Measurements from ENCODE around the gene LCN2.
"Not testable (repeated sequence)": the region's sequence is repeated elsewhere in the genome, so short reads cannot be mapped to it uniquely, and the experiment has no call there.

The LCN2 gene

DNA sequence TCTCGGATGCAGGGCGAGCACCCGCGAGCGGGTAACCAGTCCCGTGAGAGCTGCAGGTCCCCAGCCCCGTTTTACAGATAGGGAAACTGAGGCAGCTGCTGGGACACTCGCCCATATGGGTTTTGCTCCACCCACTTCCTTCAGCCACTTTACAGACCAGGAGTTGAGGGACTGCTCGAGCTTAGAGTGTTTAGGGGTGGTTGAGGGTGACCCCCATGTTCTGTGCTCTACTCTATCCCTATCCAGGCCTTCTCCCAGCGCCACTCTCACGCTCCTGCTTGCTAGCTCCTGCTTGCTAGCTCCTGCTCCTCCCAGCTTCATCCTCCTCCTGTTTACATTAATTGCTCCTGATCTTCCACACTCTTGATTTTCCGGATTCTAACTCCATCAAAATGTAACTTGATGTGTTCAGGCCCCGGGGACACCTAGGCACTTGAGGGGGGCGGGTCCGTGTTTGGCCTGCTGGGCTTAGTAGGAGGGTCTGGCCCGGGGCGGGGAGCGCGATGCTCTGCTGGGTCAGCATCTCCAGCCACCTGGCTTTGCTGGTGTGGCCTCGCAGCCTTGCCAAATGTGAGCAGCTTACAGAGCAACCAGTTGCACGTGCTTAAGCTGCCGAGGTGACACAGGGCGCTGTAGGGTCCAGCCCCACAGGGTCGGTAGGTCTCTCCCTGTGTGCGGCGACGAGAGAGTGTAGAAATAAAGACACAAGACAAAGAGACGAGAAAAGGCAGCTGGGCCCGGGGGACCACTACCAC lies 20.2 kb upstream of the LCN2 start:
- DNase-seq, result no peak

DNA sequence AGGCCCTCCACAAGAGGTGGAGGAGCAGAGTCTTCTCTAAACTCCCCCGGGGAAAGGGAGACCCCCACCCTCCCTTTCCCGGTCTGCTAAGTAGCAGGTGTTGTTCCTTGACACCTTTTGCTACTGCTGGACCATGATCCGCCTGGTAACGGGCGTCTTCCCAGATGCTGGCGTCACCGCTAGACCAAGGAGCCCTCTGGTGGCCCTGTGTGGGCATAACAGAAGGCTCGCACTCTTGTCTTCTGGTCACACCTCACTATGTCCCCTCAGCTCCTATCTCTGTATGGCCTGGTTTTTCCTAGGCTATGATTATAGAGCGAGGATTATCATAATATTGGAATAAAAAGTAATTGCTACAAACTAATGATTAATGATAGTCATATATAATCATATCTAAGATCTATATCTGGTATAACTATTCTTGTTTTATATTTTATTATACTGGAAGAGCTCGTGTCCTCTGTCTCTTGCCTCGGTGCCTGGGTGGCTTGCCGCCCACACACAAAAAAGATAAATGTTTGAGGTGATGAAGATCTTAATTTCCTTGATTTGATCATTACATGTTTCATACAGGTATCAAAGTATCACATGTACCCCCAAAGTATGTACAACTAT lies 19.2 kb upstream of the LCN2 start:
- DNase-seq, result not testable (repeated sequence)

DNA sequence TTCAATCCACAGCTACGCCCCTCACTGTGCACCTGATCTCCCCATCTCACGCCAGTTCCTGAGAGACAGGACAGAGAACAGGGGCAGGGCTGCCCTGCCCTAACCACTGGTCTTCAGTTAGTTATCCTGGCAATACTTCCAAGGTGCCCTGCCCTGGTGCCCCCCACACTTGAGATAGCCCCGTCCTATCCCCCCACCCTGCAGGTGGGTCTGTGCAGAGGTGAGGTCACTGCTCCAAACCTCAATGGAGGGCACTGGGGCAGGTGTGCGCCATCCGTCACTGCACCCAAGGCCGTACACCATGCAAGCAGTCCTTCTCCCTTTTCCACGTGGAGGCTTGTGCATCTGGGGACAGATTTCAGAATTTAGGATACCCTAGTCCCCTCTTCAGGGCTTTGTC lies 18.6 kb upstream of the LCN2 start:
- DNase-seq, result not testable (repeated sequence)

DNA sequence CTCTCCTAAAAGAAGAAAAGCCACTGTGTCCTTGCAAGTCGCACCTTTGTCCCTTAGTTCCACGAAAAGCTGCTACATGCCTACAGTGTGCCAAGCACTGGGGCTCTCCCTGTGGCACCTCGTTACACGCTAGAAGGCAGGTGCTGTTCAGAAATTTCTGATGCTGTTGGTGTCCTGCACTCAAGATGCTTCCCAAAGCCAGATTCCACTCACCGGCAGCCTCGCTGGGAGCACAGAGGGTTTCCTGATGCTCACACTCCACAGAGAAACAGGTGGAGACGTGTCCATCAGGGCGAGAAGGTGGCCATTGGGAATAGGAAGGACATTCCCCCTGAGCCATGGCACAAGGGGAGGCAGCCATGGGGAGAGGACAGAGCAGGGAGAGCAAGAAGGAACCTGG lies 17.9 kb upstream of the LCN2 start:
- not testable (repeated sequence) for DNase-seq

DNA sequence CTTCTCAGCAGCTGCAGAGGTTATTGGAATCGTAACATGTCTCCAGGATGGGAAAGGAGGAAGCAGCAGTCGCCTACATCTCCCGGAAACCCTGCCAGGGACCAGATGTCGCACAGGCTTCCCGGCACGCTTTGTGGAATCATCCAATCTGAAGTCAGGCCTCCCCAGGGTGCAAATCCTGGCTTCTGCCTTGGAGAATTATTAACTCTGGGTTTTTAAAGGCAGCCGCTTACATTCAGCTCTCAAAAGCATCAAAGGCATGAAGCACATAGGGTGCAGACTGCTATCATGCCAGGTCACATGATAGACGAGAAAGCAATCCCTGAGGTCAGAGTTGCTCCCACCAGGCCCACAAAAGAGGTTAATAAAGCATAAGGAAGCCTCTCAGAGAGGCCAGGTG lies 17.1 kb upstream of the LCN2 start:
- DNase-seq, result peak; percentile 75

DNA sequence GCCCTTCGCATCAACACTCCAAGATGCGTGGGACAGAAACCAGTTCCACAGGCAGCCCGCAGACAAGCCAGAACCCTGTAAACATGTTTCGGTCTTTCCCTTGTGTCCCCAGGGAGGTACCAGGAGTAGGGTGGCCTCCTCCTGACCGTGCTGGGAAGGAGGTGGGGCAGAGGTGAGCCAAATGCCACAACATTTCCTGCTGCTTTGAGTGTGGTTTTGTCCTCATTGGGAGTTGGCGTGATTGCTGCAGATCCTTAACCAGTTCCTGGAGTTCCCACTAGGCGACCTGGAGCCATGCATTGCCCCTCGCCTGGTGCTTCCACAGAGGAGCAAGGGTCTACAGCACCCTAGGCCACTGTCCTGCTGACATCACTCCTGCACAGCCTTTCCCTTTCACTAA lies 13.7 kb upstream of the LCN2 start:
- not testable (repeated sequence) for DNase-seq

DNA sequence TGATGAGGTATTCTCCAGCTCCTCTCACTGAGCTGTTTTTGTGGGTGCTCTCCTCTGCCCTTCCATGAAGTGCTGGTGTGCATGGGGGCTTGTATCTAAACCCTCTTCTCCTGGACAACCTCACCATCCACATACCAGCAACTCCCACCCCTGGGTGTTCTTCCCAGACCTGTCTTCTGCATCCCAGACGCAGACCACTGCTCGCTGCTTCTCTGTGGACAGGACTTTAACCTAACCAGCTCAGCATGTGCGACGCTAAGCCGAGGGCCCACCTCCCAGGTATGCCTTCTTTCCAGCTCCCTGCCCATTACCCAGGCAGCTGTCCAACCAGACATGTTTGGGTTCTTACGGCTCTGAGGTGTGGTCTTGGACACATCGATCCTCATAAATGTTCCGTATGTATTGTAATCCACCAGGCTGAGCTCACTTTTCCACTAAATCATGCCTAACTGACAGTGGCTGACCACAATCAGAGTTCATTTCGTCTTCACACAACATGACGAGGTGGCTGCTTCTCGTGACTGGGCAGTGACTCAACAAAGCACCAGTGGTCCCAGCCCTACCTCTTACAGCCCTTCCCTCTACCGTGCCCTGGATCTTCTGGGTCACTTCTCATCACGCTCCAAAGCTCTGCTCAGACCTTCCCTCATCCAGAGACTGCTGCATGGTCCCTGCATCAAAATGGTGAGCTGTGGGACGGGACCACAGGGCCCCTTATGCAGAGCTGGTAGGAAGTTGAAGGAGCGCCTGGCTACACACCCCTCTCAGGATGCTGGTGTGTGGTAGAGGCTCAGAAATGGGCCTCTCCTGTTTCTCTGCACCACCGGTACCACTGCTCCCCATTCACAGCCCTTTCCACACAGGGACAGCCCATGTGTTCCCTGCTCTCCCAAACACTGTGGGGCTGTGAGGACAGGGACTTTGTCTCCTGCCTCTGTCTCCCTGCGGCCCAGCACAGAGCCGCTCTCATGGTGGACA lies 12.1 kb upstream of the LCN2 start:
- DNase-seq, result no peak

DNA sequence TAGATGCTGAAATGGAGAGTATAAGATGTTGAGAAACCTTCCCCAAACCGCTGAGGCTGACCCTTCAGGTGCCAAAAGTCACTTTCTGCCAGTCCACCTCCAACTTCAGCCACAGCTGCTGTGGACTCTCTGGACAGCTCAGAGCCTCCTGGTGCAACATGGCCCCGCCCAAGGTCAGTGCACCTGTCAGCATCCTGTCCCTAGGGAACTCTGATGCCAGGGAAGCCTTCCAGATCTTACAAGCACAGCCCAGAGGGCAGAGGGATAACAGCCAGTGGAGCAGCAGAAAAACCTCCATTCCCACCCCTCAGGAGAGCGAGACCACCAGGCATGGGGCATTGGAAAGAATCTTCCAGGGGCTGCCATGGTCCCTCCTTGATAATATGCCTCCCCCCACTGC lies 11.3 kb upstream of the LCN2 start:
- DNase-seq, result no peak

DNA sequence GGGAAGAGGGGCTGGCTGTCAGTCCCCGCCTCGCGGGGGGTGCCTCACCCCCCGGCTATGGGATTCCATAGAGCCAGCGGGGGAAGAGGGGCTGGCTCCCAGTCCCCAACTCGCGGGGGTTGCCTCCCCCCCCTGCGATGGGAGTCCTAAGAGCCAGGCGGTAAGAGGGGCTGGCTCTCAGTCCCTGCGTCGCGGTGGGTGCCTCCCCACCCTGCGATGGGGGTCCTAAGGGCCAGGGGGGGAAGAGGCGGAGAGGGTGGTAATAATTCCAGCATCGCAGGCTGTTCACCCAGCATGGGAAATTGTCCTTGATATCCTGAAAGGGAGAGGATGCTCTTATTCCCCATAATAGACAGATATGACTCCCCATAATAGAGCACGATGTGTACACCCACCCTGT lies 9.6 kb upstream of the LCN2 start:
- no peak for DNase-seq

DNA sequence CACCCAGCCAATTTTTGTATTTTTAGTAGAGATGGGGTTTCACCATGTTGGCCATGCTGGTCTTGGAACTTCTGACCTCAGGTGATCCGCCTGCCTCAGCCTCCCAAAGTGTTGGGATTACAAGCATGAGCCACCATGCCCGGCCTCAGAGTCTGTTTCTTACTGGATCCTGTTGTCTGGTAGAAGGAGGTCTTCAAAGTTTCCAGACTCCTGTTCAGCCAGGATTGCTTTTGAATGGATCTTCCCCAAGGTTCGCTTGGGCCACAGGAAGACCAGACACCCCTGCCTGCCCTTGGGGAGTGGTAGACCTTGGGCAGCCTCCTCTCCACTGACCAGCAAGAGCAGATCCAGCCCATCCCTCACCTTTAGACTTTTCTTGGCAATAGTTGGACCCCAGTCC lies 7.6 kb upstream of the LCN2 start:
- no peak for DNase-seq

DNA sequence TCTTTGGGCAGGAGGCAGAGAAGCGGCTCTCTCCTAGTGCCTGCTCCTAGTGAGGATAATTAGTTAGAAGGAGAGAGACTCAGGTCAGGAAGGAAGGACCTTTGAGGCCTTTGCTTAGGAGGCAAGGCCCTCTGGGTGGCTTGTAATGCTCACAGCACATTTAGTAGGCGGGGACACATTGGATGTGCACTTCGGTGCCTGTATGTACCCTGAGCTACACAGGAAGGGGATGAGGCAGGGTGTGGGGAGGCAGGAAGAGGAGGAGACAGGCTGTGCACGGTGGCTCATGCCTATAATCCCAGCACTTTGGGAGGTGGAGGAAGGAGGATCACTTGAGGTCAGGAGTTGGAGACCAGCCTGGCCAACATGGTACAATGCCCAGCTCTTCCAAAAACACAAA lies 7.2 kb upstream of the LCN2 start:
- DNase-seq, result no peak

DNA sequence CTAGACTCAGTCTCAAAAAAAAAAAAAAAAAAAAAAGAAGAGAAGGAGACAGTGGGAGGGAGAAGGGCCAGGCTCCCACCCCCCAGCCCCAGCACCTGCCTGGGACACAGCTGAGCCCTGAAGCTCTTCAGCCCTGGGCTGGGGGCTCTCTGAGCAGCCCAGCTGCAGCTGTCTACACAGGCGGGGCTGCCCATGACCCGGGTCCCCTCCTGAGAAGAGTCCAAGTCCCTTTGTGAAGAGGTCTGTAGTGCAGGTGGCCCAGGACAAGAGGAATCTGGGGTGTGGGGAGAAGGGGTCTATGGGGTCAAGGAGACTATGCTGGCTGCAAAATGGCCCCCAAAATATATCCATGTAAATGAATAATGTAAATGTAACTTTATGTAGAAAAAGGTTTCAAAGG lies 6.7 kb upstream of the LCN2 start:
- DNase-seq, result no peak

DNA sequence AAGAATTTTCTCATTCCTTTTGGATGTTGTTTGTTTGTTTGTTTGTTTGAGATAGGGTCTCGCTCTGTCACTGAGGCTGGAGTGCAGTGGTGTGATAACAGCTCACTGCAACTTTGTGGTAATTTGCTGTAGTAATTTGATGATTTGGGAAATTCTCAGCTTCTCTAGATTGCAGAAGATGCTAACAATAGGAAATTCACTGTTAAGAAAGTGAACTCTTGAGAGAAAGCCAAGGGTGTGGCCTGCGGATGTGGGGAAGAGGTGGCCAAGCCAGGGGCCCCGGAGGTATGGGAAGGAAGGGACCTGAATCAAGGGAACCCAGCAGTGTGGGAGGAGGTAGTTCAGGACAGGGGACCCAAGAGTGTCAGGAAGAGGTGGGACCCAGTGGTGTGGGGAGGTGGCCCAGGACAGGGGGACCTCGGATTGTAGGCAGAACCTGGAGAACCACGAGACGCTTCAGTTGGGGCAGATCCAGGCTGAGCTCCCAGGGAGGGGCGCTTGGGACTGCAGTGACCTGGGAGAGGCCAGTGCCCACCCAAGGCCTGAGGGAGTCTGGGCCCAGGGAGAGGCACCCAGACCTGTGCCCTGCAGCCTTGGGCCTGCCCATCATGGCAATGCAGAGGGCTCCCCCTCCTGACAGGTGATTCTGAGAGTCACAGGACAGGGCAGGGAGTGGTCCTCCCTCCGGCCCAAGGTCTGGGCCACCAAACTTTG lies 5.6 kb upstream of the LCN2 start:
- DNase-seq, result no peak

DNA sequence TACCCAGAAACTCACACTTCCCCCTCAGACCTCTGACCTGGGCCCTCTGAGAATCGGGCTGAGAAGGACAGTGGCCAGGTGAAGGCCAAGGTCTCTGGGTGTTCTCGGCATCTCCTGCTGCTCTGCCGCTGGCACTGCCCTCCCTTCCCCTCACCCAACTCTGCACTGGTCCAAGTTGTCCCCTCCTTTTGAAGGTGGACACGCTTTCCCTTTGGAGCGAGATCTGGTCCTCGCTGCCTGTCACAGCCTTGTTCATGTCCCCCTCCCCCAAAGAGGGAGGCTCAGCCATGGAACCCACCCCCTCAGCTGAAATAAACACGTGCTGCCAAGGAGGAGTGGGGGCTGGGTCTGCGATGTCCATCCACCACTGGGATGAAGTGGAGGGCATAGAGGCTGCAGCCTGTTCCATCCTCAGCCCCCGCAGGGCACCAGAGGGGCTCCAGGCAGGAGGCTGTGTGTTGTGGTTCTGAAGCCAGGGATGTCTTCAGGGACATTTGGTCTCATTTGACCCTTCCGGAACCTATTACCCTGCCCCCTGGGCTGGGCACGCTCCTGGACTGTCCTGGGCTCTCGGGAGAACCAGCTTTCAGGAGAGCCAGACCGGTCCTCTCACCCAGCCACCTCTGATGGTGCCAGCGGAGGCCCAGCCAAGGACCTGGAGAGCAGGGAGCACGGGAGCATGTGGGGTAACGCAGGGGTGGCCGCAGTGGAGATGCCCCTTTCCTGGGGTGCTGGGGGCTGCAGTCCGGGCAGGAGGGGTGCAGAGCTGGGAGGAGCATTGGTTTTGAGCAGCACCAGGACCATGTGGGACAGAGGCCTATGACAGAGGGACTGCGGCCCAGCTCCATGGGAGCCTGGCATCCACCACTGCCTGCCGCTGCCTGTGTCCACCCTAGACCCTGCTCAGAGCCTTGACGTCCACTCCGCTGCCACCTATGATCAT lies 4.7 kb upstream of the LCN2 start:
- DNase-seq, result no peak

DNA sequence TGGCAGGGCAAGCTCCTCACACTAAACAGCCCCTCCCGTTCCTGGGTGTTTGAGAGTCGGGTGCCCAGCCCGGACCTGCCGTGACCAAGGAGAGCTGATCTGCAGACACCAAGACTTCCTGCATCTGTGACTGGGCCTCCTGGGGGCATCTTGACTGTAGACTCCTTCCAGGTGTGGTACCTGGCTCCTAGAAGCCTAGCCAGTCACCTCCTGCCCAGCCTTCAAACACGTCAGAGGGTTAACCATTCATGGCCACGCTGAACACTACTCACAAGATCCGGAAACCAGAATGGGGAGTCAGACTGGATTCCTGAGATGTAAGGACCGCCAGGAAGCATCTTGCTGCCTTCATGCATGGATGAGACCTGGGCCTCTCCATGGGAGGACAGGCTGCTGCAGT lies 3.7 kb upstream of the LCN2 start:
- DNase-seq, result no peak

DNA sequence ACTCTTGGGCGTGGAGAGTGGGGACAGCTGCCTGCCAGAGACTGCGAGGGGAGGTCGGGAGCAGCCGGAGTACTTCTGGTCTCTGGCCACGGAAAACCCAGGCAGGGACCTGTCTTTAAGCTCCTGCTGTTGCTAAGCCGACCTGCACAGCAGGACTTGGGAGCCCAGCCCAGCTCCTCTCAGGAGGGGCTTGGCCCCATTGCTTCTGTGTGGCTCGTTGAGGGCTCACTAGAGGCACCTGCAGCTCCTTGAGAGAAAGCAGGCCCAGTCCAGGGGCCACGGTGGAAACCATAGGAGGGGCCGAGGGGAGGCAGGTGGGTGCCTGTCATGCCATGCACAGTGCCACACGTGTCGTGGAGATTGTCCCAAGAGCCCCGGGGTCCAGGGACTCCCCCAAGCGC lies 3.3 kb upstream of the LCN2 start:
- DNase-seq, result no peak

DNA sequence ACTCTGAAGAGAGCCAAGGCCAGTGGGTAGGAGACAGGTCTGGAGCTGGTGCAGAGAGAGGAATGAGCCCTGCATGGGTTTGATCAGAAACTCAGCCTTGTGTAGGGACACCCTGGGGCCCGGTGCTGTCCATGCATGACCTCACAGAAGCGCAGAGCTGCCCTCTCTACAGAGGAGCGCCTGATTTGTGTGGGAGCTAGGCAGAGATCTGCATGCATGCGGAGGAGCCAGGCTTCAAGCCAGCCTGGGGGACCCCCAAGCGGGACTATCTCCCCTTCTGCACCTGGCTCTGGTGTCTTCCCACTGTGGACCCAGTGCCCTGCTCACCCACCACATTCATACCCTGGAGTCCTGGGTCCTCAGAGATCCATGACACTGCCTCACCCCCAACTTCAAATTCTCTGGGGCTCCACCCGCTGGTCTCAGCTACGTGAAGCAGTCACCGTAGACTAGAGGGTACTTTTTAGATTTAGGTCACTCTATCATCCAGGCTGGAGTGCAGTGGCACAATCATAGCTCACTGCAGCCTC lies 2.6 kb upstream of the LCN2 start:
- DNase-seq, result no peak

DNA sequence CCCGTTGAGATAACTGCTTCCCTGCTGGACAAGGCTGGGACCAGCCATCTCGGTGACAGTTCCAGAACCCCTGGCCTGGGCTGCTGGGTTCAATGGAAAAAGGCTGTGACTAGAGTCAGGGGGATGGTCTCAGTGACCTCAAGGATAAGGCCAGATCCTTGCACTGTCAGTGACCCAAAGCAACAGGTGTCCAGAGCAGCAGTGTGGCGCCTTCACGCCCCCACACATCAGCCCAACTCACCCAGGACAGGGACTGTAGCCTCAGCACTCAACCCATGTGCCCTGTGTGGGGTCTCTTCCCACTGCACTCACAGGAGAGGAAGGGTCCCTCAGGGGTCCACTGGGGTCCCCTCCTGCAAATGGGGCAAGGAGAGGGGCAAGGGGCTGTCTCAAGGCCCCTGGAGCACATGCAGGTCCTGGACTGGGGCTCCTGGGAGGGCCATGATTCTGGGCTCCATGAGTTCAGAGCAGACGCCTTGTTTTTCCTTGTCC lies 698 bp upstream of the LCN2 start:
- no peak for DNase-seq

DNA sequence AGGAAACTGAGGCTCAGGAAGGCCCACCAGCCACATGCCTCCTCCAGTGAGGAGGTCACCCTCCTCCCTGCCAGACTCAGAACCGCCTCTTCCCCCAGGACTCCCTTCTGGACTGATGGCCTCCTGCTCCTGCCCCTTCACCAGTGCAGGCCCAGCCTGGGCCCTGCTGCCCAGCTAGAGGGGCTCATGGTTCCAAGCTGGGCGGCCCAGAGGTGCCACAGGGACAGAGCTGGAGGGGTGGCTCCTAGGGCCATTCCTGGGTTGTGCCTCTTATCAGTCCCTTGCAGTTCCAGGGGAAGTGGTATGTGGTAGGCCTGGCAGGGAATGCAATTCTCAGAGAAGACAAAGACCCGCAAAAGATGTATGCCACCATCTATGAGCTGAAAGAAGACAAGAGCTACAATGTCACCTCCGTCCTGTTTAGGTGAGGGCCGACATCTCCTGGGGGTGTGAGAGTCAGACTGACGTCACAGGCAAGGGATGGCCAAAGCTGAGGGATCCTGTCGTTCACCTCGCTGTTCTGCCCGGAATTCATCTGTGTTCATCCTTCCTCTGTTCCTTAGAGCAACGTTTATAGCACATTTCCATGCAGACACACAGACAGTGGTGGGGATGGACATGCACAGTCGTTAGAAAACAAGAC lies 819 bp downstream of the LCN2 start:
- no peak for DNase-seq

DNA sequence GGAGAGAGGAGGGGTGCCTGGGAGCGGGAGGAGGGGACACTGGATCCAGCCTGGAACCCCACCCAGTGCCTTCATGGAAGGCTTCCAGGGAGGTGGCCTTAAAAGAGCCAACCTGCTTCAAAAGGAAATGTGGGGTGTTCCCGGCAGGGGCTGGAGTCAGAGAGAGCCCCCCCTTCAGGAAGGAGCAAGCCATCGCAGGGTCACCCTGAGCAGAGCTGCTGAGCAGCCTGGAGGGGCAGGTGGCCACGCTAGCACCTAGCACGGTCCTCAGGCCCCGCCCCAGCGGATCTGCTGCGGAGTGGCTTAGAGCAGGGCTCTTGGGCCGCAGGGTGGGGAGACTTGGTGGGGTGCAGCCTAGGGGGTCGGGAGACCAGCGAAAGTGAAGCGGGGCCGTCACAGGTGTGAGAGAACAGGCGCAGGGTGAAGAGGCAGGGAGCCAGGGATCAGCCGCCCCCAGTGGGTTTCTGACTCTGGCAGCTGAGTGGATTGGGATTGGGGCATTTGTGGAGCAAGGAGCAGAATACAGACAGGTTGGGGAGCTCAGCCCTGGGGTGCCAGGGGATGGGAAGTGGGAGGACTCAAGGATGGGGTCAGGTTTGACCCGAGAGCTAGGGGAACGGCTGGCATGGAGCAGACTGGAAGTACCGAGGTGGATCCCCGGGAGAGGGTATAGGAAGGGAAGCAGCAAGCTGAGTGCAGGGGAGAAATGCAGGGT lies 1.5 kb downstream of the LCN2 start:
- no peak for DNase-seq

Measured in right forelimb (tissue), 1 donor.